Endodermal cell (in vitro differentiated cells): Measurements from ENCODE around the gene CTXND2. TPM values are rescaled to one million over a fixed set of nuclear protein-coding genes. Genes with fewer than 3 reads are reported as not detected.

Experiments used
- DNase-seq: peaks from one replicate; pipeline ENCODE4 v3.0.0-alpha.2; 2017
- H3K27ac ChIP-seq: 2 replicates; pipeline ENCODE4 v1.5.1; 2013; ENCODE audit warnings: mild to moderate bottlenecking, low read depth, low read length, moderate library complexity
- H3K27me3 ChIP-seq: 2 replicates; pipeline ENCODE4 v1.6.1; 2013; ENCODE audit warnings: mild to moderate bottlenecking, low read length, moderate library complexity; ENCODE audit not compliant: insufficient read depth, control insufficient read depth, poor library complexity, severe bottlenecking
- H3K36me3 ChIP-seq: 2 replicates; pipeline ENCODE4 v1.7.0; 2013; ENCODE audit warnings: mild to moderate bottlenecking, low read length, moderate library complexity; ENCODE audit not compliant: control insufficient read depth, insufficient read depth
- H3K4me1 ChIP-seq: one replicate; pipeline ENCODE4 v1.7.0; 2013; ENCODE audit warnings: low read length; ENCODE audit not compliant: control insufficient read depth, insufficient read depth
- H3K4me3 ChIP-seq: 2 replicates; pipeline ENCODE4 v1.5.1; 2013; ENCODE audit warnings: mild to moderate bottlenecking, low read length, moderate library complexity
- H3K9ac ChIP-seq: 2 replicates; pipeline ENCODE4 v1.6.1; 2013; ENCODE audit warnings: mild to moderate bottlenecking, low read length, moderate library complexity; ENCODE audit not compliant: poor library complexity, severe bottlenecking; ENCODE audit errors: extremely low read depth
- H3K9me3 ChIP-seq: 2 replicates; pipeline ENCODE4 v1.6.1; 2013; ENCODE audit warnings: mild to moderate bottlenecking, low read length, moderate library complexity; ENCODE audit not compliant: control insufficient read depth
- H3K27ac Mint-ChIP-seq: 2 replicates; pipeline ENCODE4 v1.8.0; 2020; ENCODE audit warnings: mixed read lengths
- H3K27me3 Mint-ChIP-seq: 2 replicates; pipeline ENCODE4 v1.8.0; 2021; ENCODE audit warnings: mild to moderate bottlenecking, mixed read lengths; ENCODE audit not compliant: insufficient read depth
- H3K36me3 Mint-ChIP-seq: 2 replicates; pipeline ENCODE4 v1.8.0; 2020; ENCODE audit warnings: low read depth, mixed read lengths
- H3K4me1 Mint-ChIP-seq: 2 replicates; pipeline ENCODE4 v1.8.0; 2020; ENCODE audit warnings: mixed read lengths
- H3K4me3 Mint-ChIP-seq: 2 replicates; pipeline ENCODE4 v1.8.0; 2020; ENCODE audit warnings: mild to moderate bottlenecking, moderate library complexity, mixed read lengths
- H3K9me3 Mint-ChIP-seq: 2 replicates; pipeline ENCODE4 v1.8.0; 2020; ENCODE audit warnings: mild to moderate bottlenecking, mixed read lengths
- WGBS, 2 experiments: methylation state at CpG; one replicate each; pipeline versions ENCODE4 v1.1.5 to v1.1.7; 2013; ENCODE audit warnings: missing lambda C conversion rate in 2 of 2, mixed read lengths in 1 of 2; ENCODE audit not compliant: insufficient coverage in 1 of 2, insufficient read length in 1 of 2; 5-methylcytosine and 5-hydroxymethylcytosine counted together
- total RNA-seq, 2 donors: library from RNA; stranded (reverse); fragmentation: NEBNext Ultra II Directional in 1 of 2; extraction: Animal tissue kit (Norgen Biotek cat#: 25700) in 1 of 2; gene quantifications; 2 replicates in 1 of 2; 3 replicates in 1 of 2; pipeline ENCODE4 v1.2.1, GENCODE V29; 2021
- TF ChIP-seq, protein P1 (sequence below): fragments of 200-600 bp; sonication (generic); conservative IDR thresholded peaks from 2 replicates; pipeline ENCODE4 v1.5.0; 2021; ENCODE audit warnings: antibody characterized with exemption, mild to moderate bottlenecking

CTXND2 gene
- total RNA-seq, 2 donors from 2014 or later = not detected

DNA sequence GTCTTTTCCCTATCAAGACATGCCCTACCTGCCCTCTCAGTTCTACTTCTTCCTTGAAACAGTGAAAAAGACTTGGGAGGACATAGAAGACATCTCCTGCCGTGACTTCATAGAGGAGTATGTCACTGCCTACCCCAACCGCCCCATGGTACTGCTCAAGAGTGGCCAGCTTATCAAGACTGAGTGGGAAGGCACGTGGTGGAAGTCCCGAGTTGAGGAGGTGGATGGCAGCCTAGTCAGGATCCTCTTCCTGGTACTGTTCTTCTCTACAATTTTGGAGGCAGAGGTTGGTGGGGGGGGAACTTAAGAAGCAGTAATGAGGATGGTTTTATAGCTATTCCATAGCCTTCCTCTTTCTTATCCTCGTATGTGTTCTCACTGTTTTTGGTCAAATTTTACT is 57.9 kb downstream of the CTXND2 start:
- Histone ChIP-seq H3K27me3 (no peaks in the 10 kb centered on the region), H3K9me3 (no peaks in the 10 kb centered on the region), H3K4me1 (no peaks in the 10 kb centered on the region), H3K4me3 (no peak overlapping the region), H3K36me3 (peaks cover 89% of the 10 kb centered on the region), H3K27ac (no peak overlapping the region), H3K9ac (no peak overlapping the region)
- Mint-ChIP-seq H3K27me3 (no peaks in the 10 kb centered on the region), H3K9me3 (no peaks in the 10 kb centered on the region), H3K36me3 (peaks cover 80% of the 10 kb centered on the region), H3K4me3 (no peak overlapping the region), H3K4me1 (no peaks in the 10 kb centered on the region), H3K27ac (no peak overlapping the region)
- TF ChIP-seq, protein P1, sequence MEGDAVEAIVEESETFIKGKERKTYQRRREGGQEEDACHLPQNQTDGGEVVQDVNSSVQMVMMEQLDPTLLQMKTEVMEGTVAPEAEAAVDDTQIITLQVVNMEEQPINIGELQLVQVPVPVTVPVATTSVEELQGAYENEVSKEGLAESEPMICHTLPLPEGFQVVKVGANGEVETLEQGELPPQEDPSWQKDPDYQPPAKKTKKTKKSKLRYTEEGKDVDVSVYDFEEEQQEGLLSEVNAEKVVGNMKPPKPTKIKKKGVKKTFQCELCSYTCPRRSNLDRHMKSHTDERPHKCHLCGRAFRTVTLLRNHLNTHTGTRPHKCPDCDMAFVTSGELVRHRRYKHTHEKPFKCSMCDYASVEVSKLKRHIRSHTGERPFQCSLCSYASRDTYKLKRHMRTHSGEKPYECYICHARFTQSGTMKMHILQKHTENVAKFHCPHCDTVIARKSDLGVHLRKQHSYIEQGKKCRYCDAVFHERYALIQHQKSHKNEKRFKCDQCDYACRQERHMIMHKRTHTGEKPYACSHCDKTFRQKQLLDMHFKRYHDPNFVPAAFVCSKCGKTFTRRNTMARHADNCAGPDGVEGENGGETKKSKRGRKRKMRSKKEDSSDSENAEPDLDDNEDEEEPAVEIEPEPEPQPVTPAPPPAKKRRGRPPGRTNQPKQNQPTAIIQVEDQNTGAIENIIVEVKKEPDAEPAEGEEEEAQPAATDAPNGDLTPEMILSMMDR = no peak
- WGBS, 2 experiments = 97% methylated on average over 5 of the region's 5 CpGs; no CpG with 5 or more reads in 1 of the 2 experiments
- no peak for DNase-seq

DNA sequence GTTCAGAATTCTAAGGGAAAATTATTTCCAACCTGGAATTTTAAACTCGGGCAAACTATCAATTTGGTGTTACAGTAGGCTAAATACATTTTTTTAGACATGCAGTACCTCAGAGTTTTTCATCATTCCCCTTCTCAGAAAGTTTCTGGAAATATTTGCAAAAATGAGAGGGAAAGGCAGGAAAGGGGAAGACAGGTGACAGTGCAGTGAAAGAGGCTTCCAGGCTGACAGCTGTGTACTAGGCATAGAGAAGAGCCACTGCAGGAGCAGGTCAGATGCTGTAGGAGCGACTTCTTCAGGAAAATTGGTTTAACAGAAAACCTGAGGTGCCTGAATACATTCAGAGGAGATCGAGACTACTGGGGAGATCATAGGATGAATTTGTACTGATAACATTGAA is 67.8 kb downstream of the CTXND2 start:
- no peaks in the 10 kb centered on the region for H3K4me1 Mint-ChIP-seq
- no peaks in the 10 kb centered on the region for H3K27me3 Mint-ChIP-seq
- no peaks in the 10 kb centered on the region for H3K9me3 Mint-ChIP-seq
- TF ChIP-seq, protein P1 = no peak
- H3K36me3 Mint-ChIP-seq = peaks cover 82% of the 10 kb centered on the region
- 91 to 95% methylated on average over 3 of the region's 3 CpGs for WGBS, 2 experiments
- DNase-seq = no peak
- Histone ChIP-seq H3K27me3 (no peaks in the 10 kb centered on the region), H3K36me3 (peaks cover 71% of the 10 kb centered on the region), H3K9ac (no peak overlapping the region), H3K4me1 (no peaks in the 10 kb centered on the region), H3K9me3 (no peaks in the 10 kb centered on the region), H3K27ac (no peak overlapping the region), H3K4me3 (no peak overlapping the region)
- H3K27ac Mint-ChIP-seq = no peak overlapping the region
- no peak overlapping the region for H3K4me3 Mint-ChIP-seq

DNA sequence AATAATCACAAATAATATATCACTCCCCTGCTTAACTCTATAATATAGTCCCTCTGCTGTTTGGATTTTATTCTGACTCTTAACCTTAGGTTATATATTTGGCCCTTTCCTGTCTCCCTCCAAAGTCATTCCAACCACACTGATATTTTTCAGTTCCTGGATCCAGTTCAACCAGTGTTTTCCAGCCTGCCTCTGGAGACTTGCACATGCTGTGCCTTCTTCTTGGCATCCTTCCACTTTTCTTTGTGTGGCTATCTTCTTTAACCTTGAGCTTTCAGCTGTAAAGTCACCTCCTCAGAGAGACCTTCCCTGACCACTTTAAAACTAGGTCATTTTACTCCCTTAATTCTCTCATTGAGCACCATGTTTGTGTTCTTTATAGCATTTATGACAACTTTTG is 68.3 kb downstream of the CTXND2 start:
- Histone ChIP-seq H3K4me3 (no peak overlapping the region), H3K36me3 (peaks cover 75% of the 10 kb centered on the region), H3K9ac (no peak overlapping the region), H3K27ac (no peak overlapping the region), H3K9me3 (no peaks in the 10 kb centered on the region), H3K4me1 (no peaks in the 10 kb centered on the region), H3K27me3 (no peaks in the 10 kb centered on the region)
- TF ChIP-seq, protein P1 = no peak
- no peaks in the 10 kb centered on the region for H3K4me1 Mint-ChIP-seq
- no peaks in the 10 kb centered on the region for H3K9me3 Mint-ChIP-seq
- no peak for DNase-seq
- H3K4me3 Mint-ChIP-seq = no peak overlapping the region
- H3K36me3 Mint-ChIP-seq = peaks cover 83% of the 10 kb centered on the region
- no peak overlapping the region for H3K27ac Mint-ChIP-seq
- no peaks in the 10 kb centered on the region for H3K27me3 Mint-ChIP-seq
